ENCODE data around the gene LUC7L2. TPM values are rescaled to one million over a fixed set of nuclear protein-coding genes. Genes with fewer than 3 reads are reported as not detected.

Gene LUC7L2
- total RNA-seq, 1 experiment from 2014 or later: 145 TPM

- no peak for TF ChIP-seq CTCF (IDR thresholded peaks at IDR 0.05; ENCODE audit: unreplicated experiment)
- intact Hi-C loops (cut with micrococcal nuclease): no loop called here
- DNase-seq (ENCODE audit: unreplicated experiment): no peak
- H3K27ac Mint-ChIP-seq (ENCODE audit: low read depth, unreplicated experiment): no peak overlapping the region
- CTCF ChIA-PET: interaction anchor here (0.6 kb wide), 1 partner anchor 43 kb away, joined by 3 read pairs; no protein-coding TSS in a partner anchor
- H3K4me3 Mint-ChIP-seq (ENCODE audit: unreplicated experiment): no peak overlapping the region
- H3K9me3 Mint-ChIP-seq (ENCODE audit: unreplicated experiment): no peaks in the 10 kb centered on the region
- H3K4me1 Mint-ChIP-seq (ENCODE audit: insufficient read depth, unreplicated experiment): peaks cover 18% of the 10 kb centered on the region
- no TSS peak for BruUV-seq (replicated peaks)
- H3K27me3 Mint-ChIP-seq (ENCODE audit: insufficient read depth, unreplicated experiment): no peaks in the 10 kb centered on the region
- POLR2A ChIA-PET: interaction anchor here (0.7 to 1.3 kb wide), 5 partner anchors 8 to 1457 kb away, joined by 3 to 5 read pairs (median 3); no protein-coding TSS in a partner anchor
- H3K36me3 Mint-ChIP-seq (ENCODE audit: insufficient read depth, unreplicated experiment): peaks cover 71% of the 10 kb centered on the region
These were observed 34.8 kb downstream of the LUC7L2 start for GRCh38 chr7:139394540-139394939.

- Mint-ChIP-seq H3K4me3 (ENCODE audit: unreplicated experiment) (no peak overlapping the region), H3K27me3 (ENCODE audit: insufficient read depth, unreplicated experiment) (no peaks in the 10 kb centered on the region), H3K36me3 (ENCODE audit: insufficient read depth, unreplicated experiment) (peaks cover 72% of the 10 kb centered on the region), H3K9me3 (ENCODE audit: unreplicated experiment) (no peaks in the 10 kb centered on the region), H3K4me1 (ENCODE audit: insufficient read depth, unreplicated experiment) (peaks cover 18% of the 10 kb centered on the region), H3K27ac (ENCODE audit: low read depth, unreplicated experiment) (peak overlapping the region; percentile 51)
- no TSS peak for BruUV-seq (replicated peaks)
- intact Hi-C loops (cut with micrococcal nuclease): no loop called here
- CTCF ChIA-PET: interaction anchor here (0.7 to 0.9 kb wide), 3 partner anchors 35 to 103 kb away, joined by 3 to 6 read pairs (median 3); no protein-coding TSS in a partner anchor
- DNase-seq (ENCODE audit: unreplicated experiment): peak; percentile 5
- no peak for TF ChIP-seq CTCF (IDR thresholded peaks at IDR 0.05; ENCODE audit: unreplicated experiment)
- POLR2A ChIA-PET: interaction anchor here (2.0 kb wide), 1 partner anchor 22 kb away, joined by 4 read pairs; no protein-coding TSS in a partner anchor
These were observed 36.7 kb downstream of the LUC7L2 start for GRCh38 chr7:139396323-139396951.

GRCh38 chr7:139397192-139397591 is 37.5 kb downstream of the LUC7L2 start:
- H3K4me3 Mint-ChIP-seq (ENCODE audit: unreplicated experiment): no peak overlapping the region
- H3K27me3 Mint-ChIP-seq (ENCODE audit: insufficient read depth, unreplicated experiment): no peaks in the 10 kb centered on the region
- no peaks in the 10 kb centered on the region for H3K9me3 Mint-ChIP-seq (ENCODE audit: unreplicated experiment)
- intact Hi-C loops (cut with micrococcal nuclease): no loop called here
- TF ChIP-seq CTCF (IDR thresholded peaks at IDR 0.05; ENCODE audit: unreplicated experiment): no peak
- H3K4me1 Mint-ChIP-seq (ENCODE audit: insufficient read depth, unreplicated experiment): peaks cover 18% of the 10 kb centered on the region
- peak overlapping the region; percentile 8 for H3K27ac Mint-ChIP-seq (ENCODE audit: low read depth, unreplicated experiment)
- BruUV-seq (replicated peaks): no TSS peak
- no peak for DNase-seq (ENCODE audit: unreplicated experiment)
- POLR2A ChIA-PET: interaction anchor here (2.0 kb wide), 1 partner anchor 23 kb away, joined by 4 read pairs; no protein-coding TSS in a partner anchor
- H3K36me3 Mint-ChIP-seq (ENCODE audit: insufficient read depth, unreplicated experiment): peaks cover 72% of the 10 kb centered on the region
- CTCF ChIA-PET: no interaction called here

- BruUV-seq (replicated peaks): no TSS peak
- TF ChIP-seq CTCF (IDR thresholded peaks at IDR 0.05; ENCODE audit: unreplicated experiment): no peak
- CTCF ChIA-PET: interaction anchor here (0.6 kb wide), 1 partner anchor 134 kb away, joined by 6 read pairs; no protein-coding TSS in a partner anchor
- intact Hi-C loops (cut with micrococcal nuclease): no loop called here
- POLR2A ChIA-PET: no interaction called here
- Mint-ChIP-seq H3K4me3 (ENCODE audit: unreplicated experiment) (no peak overlapping the region), H3K36me3 (ENCODE audit: insufficient read depth, unreplicated experiment) (peaks cover 95% of the 10 kb centered on the region), H3K9me3 (ENCODE audit: unreplicated experiment) (no peaks in the 10 kb centered on the region), H3K4me1 (ENCODE audit: insufficient read depth, unreplicated experiment) (peaks cover 5% of the 10 kb centered on the region), H3K27me3 (ENCODE audit: insufficient read depth, unreplicated experiment) (no peaks in the 10 kb centered on the region), H3K27ac (ENCODE audit: low read depth, unreplicated experiment) (no peak overlapping the region)
- DNase-seq (ENCODE audit: unreplicated experiment): no peak
These were observed 43.9 kb downstream of the LUC7L2 start for GRCh38 chr7:139403601-139404000.
